IMR-90 (cell line): Measurements from ENCODE around the gene PTPRG. TPM values are rescaled to one million over a fixed set of nuclear protein-coding genes. Genes with fewer than 3 reads are reported as not detected.

ENCODE experiments used
- ATAC-seq: fragments of 200-7000 bp; cut with Tn5 transposase; 2 replicates; pipeline ENCODE4 v1.9.1; 2020; ENCODE audit warnings: low read depth, mild to moderate bottlenecking, moderate library complexity
- BruUV-seq: library from RNA; stranded (reverse); fragments of 400-500 nt; replicated peaks from 2 replicates; lab custom pipeline; 2021; lab: Mats Ljungman, UMichigan
- CTCF ChIA-PET: fragments of 300-600 bp; formaldehyde crosslinking; extraction: SDS; loops from one replicate; lab custom pipeline; 2021; ENCODE audit warnings: antibody characterized with exemption; lab: Yijun Ruan, JAX
- POLR2A ChIA-PET: fragments of 300-600 bp; sonication (Branson Sonifier 250); formaldehyde crosslinking; loops from one replicate; lab custom pipeline; 2022; ENCODE audit warnings: antibody characterized with exemption; ENCODE audit not compliant: unreplicated experiment; lab: Charles Lee
- DNase-seq: peaks from one replicate; pipeline ENCODE4 v3.0.0; 2013
- H2AFZ ChIP-seq: replicated peaks from 2 replicates; pipeline ENCODE3; 2013; ENCODE audit warnings: low read length, mild to moderate bottlenecking; ENCODE audit not compliant: poor library complexity
- H2AK5ac ChIP-seq: 2 replicates; pipeline ENCODE4 v1.6.1; 2013; ENCODE audit warnings: low read depth, low read length, inconsistent platforms
- H2AK9ac ChIP-seq: replicated peaks from 2 replicates; pipeline ENCODE3; 2013; ENCODE audit warnings: mild to moderate bottlenecking, low read depth, low read length, moderate library complexity; ENCODE audit not compliant: poor library complexity
- H2BK120ac ChIP-seq: 2 replicates; pipeline ENCODE4 v1.6.1; 2013; ENCODE audit warnings: low read depth, low read length, inconsistent platforms
- H2BK15ac ChIP-seq: 3 replicates; pipeline ENCODE4 v1.6.1; 2013; ENCODE audit warnings: low read depth, low read length, inconsistent platforms
- H2BK20ac ChIP-seq: 2 replicates; pipeline ENCODE4 v1.6.1; 2013; ENCODE audit warnings: low read depth, mild to moderate bottlenecking, inconsistent platforms, low read length, moderate library complexity
- H2BK5ac ChIP-seq: 2 replicates; pipeline ENCODE4 v1.6.1; 2013; ENCODE audit warnings: mild to moderate bottlenecking, low read depth, low read length, inconsistent platforms; ENCODE audit not compliant: poor library complexity, severe bottlenecking
- H3K14ac ChIP-seq: replicated peaks from 2 replicates; pipeline ENCODE4 v1.6.1; 2013; ENCODE audit warnings: low read depth, low read length, inconsistent platforms
- H3K18ac ChIP-seq: 2 replicates; pipeline ENCODE4 v1.6.1; 2013; ENCODE audit warnings: low read depth, low read length, control low read depth
- H3K23ac ChIP-seq: 2 replicates; pipeline ENCODE4 v1.6.1; 2013; ENCODE audit warnings: low read depth, low read length, inconsistent platforms
- H3K27ac ChIP-seq: 2 replicates; pipeline ENCODE4 v1.5.1; 2013; ENCODE audit warnings: mild to moderate bottlenecking, control low read depth, low read length; ENCODE audit not compliant: insufficient read depth
- H3K27me3 ChIP-seq: 2 replicates; pipeline ENCODE4 v1.6.1; 2013; ENCODE audit warnings: low read length; ENCODE audit not compliant: control insufficient read depth, insufficient read depth
- H3K36me3 ChIP-seq: 2 replicates; pipeline ENCODE4 v1.6.1; 2013; ENCODE audit warnings: low read length, mixed read lengths; ENCODE audit not compliant: control insufficient read depth, insufficient read depth
- H3K4ac ChIP-seq: 2 replicates; pipeline ENCODE4 v1.6.1; 2013; ENCODE audit warnings: low read depth, low read length, inconsistent platforms
- H3K4me1 ChIP-seq: 2 replicates; pipeline ENCODE4 v1.6.1; 2013; ENCODE audit warnings: low read length, mixed read lengths; ENCODE audit not compliant: control insufficient read depth, insufficient read depth
- H3K4me2 ChIP-seq: 2 replicates; pipeline ENCODE4 v1.6.1; 2013; ENCODE audit warnings: low read depth, mild to moderate bottlenecking, control low read depth, low read length, moderate library complexity
- H3K4me3 ChIP-seq: 2 replicates; pipeline ENCODE4 v1.5.1; 2013; ENCODE audit warnings: low read depth, mild to moderate bottlenecking, control low read depth, low read length, moderate library complexity; ENCODE audit not compliant: insufficient read depth
- H3K56ac ChIP-seq: 2 replicates; pipeline ENCODE4 v1.6.1; 2013; ENCODE audit warnings: low read length, inconsistent platforms; ENCODE audit not compliant: insufficient read depth; ENCODE audit errors: extremely low read depth
- H3K79me1 ChIP-seq, 2 experiments: 2 replicates each; pipeline ENCODE4 v1.6.1; 2013; ENCODE audit warnings: low read length in 2 of 2, inconsistent platforms in 1 of 2, low read depth in 1 of 2
- H3K9ac ChIP-seq: 2 replicates; pipeline ENCODE4 v1.6.1; 2013; ENCODE audit warnings: low read depth, low read length, control low read depth
- H3K9me1 ChIP-seq: 2 replicates; pipeline ENCODE4 v1.6.1; 2013; ENCODE audit warnings: low read length, inconsistent platforms; ENCODE audit not compliant: insufficient read depth
- H3K9me3 ChIP-seq: 2 replicates; pipeline ENCODE4 v1.6.1; 2013; ENCODE audit warnings: low read length; ENCODE audit not compliant: control insufficient read depth, insufficient read depth
- H4K20me1 ChIP-seq: 2 replicates; pipeline ENCODE4 v1.6.1; 2013; ENCODE audit warnings: low read length, inconsistent platforms; ENCODE audit not compliant: insufficient read depth
- H4K5ac ChIP-seq: 2 replicates; pipeline ENCODE4 v1.6.1; 2013; ENCODE audit warnings: mild to moderate bottlenecking, low read depth, low read length, control low read depth
- H4K8ac ChIP-seq, 2 experiments: 2 replicates each; pipeline ENCODE4 v1.6.1; 2013; ENCODE audit warnings: low read depth in 2 of 2, low read length in 2 of 2, control low read depth in 1 of 2, inconsistent platforms in 1 of 2
- H4K91ac ChIP-seq: 2 replicates; pipeline ENCODE4 v1.6.1; 2013; ENCODE audit warnings: low read depth, low read length, inconsistent platforms; ENCODE audit not compliant: insufficient read depth
- BHLHE40 ChIP-seq: fragments of 150-350 bp; IDR thresholded peaks from 2 replicates; pipeline ENCODE4 v1.6.1; 2016; ENCODE audit warnings: mild to moderate bottlenecking, low read depth, low read length
- CTCF ChIP-seq: conservative IDR thresholded peaks from 2 replicates; pipeline ENCODE4 v1.5.1; 2012; ENCODE audit warnings: mild to moderate bottlenecking, low read depth, low read length, improper control_type of control experiment
- FOS ChIP-seq: fragments of 150-350 bp; IDR thresholded peaks from 2 replicates; pipeline ENCODE4 v1.6.1; 2016; ENCODE audit warnings: low read depth, low read length
- MXI1 ChIP-seq: IDR thresholded peaks from 2 replicates; pipeline ENCODE4 v1.6.1; 2012; ENCODE audit warnings: low read depth, mild to moderate bottlenecking, low read length, moderate library complexity, borderline replicate concordance
- NFE2L2 ChIP-seq: fragments of 150-350 bp; IDR thresholded peaks from 2 replicates; pipeline ENCODE4 v1.6.1; 2016; ENCODE audit warnings: low read depth, mild to moderate bottlenecking, low read length
- POLR2A ChIP-seq: IDR thresholded peaks from 2 replicates; pipeline ENCODE4 v1.6.1; 2012; ENCODE audit warnings: mild to moderate bottlenecking, low read depth, low read length
- SMC3 ChIP-seq: fragments of 150-350 bp; IDR thresholded peaks from 2 replicates; pipeline ENCODE4 v1.6.1; 2016; ENCODE audit warnings: low read depth, mild to moderate bottlenecking, antibody characterized with exemption, low read length, moderate library complexity
- WGBS, 2 experiments: methylation state at CpG; one replicate each; pipeline versions ENCODE4 v1.1.5 to v1.1.7; 2013; ENCODE audit warnings: missing lambda C conversion rate in 2 of 2; ENCODE audit not compliant: insufficient read length in 1 of 2; ENCODE audit errors: extremely low coverage in 2 of 2; 5-methylcytosine and 5-hydroxymethylcytosine counted together
- dilution Hi-C: fragments of 300-500 bp; cut with HindIII; formaldehyde crosslinking; loops from one replicate; pipeline ENCODE4 v1.14.3; 2018; ENCODE audit warnings: low sequenced_read_pairs; ENCODE audit not compliant: unreplicated experiment
- in situ Hi-C: fragments of 300-500 bp; cut with MboI; formaldehyde crosslinking; loops from 3 replicates; pipeline ENCODE4 v1.14.3; 2019; ENCODE audit warnings: low sequenced_read_pairs, inconsistent platforms, mixed read lengths
- intact Hi-C: fragments of 100-400 bp; cut with micrococcal nuclease; formaldehyde crosslinking; loops from 2 replicates; pipeline ENCODE4 v1.10.0; 2022
- polyA plus RNA-seq, 3 experiments: library from polyadenylated mRNA; depleted of rRNA; stranded (reverse); fragments of >200 nt; gene quantifications; 2 replicates each; pipeline ENCODE4 v1.2.3, GENCODE V29; 2012; ENCODE audit warnings: low replicate concordance in 1 of 3
- total RNA-seq: library from RNA; depleted of rRNA; stranded (reverse); fragments of >200 nt; gene quantifications from 2 replicates; pipeline ENCODE4 v1.2.3, GENCODE V29; 2012

The PTPRG gene
- total and polyA plus RNA-seq, 2 of the 4 experiments (the other 2 are of a cell fraction) = 7.7 to 31.0 TPM

GRCh38 chr3:61771976-61772375 lies 210.6 kb downstream of the PTPRG start:
- Histone ChIP-seq H2AK5ac (no peak overlapping the region), H3K9me1 (peaks cover 4% of the 10 kb centered on the region; the same call in 1 of the 2 replicates), H3K56ac (no peak overlapping the region), H3K4ac (no peak overlapping the region), H2BK15ac (no peak overlapping the region), H2BK120ac (no peak overlapping the region), H3K36me3 (no peaks in the 10 kb centered on the region), H3K4me2 (no peak overlapping the region), H4K5ac (0 out of 2 replicates have a peak overlapping the region, but pooled peaks have one; percentile 38), H3K79me1 (peaks cover 6 to 28% of the 10 kb centered on the region in 2 experiments; a peak in 3 of 4 replicates), H4K8ac (no peak overlapping the region), H3K27ac (no peak overlapping the region), H2BK20ac (no peak overlapping the region), H2BK5ac (no peak overlapping the region), H2AK9ac (no peak overlapping the region), H3K27me3 (no peaks in the 10 kb centered on the region), H3K4me3 (no peak overlapping the region), H2AFZ (no peak overlapping the region), H3K9me3 (no peaks in the 10 kb centered on the region), H4K20me1 (peaks cover 18% of the 10 kb centered on the region), H3K23ac (no peak overlapping the region), H4K91ac (no peak overlapping the region), H3K18ac (peak overlapping the region; percentile 66; the same call in 1 of the 2 replicates), H3K4me1 (peaks cover 8% of the 10 kb centered on the region), H3K14ac (no peak overlapping the region), H3K9ac (no peak overlapping the region)
- BruUV-seq = no TSS peak
- dilution Hi-C loops (no loop called here), intact Hi-C loops (no loop called here), in situ Hi-C loops (no loop called here)
- POLR2A ChIA-PET = no interaction called here
- CTCF ChIA-PET = no interaction called here
- 94% methylated on average over 3 of the region's 6 CpGs; no CpG with 5 or more reads in 1 of the 2 experiments for WGBS, 2 experiments
- ATAC-seq (no peak), DNase-seq (no peak)
- TF ChIP-seq CTCF (no peak), NFE2L2 (no peak), FOS (no peak), BHLHE40 (no peak), MXI1 (no peak), POLR2A (no peak), SMC3 (no peak)
